Gastrocnemius medialis (tissue), 4 donors: ENCODE results near the gene TMEM163.

Experiments
- POLR2A ChIP-seq, 2 donors: fragments of 450-650 bp; IDR thresholded peaks; one replicate each; pipeline ENCODE4 v1.6.1; 2017; ENCODE audit warnings: antibody characterized with exemption in 2 of 2, mild to moderate bottlenecking in 2 of 2, moderate library complexity in 2 of 2
- TF ChIP-seq, protein P1 (sequence below), 5 experiments: fragments of 450-650 bp in 3 of 5; fragments of 200-600 bp in 2 of 5; sonication (generic) in 2 of 5; IDR thresholded peaks in 4 of 5; conservative IDR thresholded peaks in 1 of 5; 1 replicate in 4 of 5; 2 replicates in 1 of 5; pipeline ENCODE4 v1.5.1; 2016 to 2019; ENCODE audit warnings: antibody characterized with exemption in 5 of 5, mild to moderate bottlenecking in 3 of 5, moderate library complexity in 3 of 5

GRCh38 chr2:134682726-134683125 lies 36.1 kb downstream of the TMEM163 start:
- TF ChIP-seq, protein P1, sequence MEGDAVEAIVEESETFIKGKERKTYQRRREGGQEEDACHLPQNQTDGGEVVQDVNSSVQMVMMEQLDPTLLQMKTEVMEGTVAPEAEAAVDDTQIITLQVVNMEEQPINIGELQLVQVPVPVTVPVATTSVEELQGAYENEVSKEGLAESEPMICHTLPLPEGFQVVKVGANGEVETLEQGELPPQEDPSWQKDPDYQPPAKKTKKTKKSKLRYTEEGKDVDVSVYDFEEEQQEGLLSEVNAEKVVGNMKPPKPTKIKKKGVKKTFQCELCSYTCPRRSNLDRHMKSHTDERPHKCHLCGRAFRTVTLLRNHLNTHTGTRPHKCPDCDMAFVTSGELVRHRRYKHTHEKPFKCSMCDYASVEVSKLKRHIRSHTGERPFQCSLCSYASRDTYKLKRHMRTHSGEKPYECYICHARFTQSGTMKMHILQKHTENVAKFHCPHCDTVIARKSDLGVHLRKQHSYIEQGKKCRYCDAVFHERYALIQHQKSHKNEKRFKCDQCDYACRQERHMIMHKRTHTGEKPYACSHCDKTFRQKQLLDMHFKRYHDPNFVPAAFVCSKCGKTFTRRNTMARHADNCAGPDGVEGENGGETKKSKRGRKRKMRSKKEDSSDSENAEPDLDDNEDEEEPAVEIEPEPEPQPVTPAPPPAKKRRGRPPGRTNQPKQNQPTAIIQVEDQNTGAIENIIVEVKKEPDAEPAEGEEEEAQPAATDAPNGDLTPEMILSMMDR (IDR thresholded peaks at IDR 0.05 in 4 of 5, conservative IDR thresholded peaks at IDR 0.05 in 1 of 5) = no peak
- TF ChIP-seq POLR2A (IDR thresholded peaks at IDR 0.05) = no peak
